Measurements from ENCODE around the gene SERPINA3. TPM values are rescaled to one million over a fixed set of nuclear protein-coding genes. Genes with fewer than 3 reads are reported as not detected.

The SERPINA3 gene
- polyA plus RNA-seq, 1 donor (not counting 4 experiments of a cell fraction or from before 2014, with no cell fraction given), result 0.50 TPM

- DNase-seq (ENCODE audit: low read depth, low spot score), result no peak
- H3K9me1 ChIP-seq (ENCODE audit: control insufficient read depth, extremely low read depth, insufficient read depth, low read length), result no peaks in the 10 kb centered on the region
- H3K27ac ChIP-seq (ENCODE audit: control insufficient read depth, insufficient read depth, low read length), result no peak overlapping the region
- H3K4me2 ChIP-seq (ENCODE audit: control insufficient read depth, extremely low read depth, insufficient read depth, low read depth, low read length), result no peak overlapping the region
- no peaks in the 10 kb centered on the region for H3K79me2 ChIP-seq (ENCODE audit: control insufficient read depth, insufficient read depth, low read length)
- no peak overlapping the region for H3K4me3 ChIP-seq (ENCODE audit: control insufficient read depth in 2 of 3, extremely low read depth in 1 of 3, insufficient read depth in 2 of 3, low read depth in 1 of 3, low read length in 3 of 3)
- H3K9ac ChIP-seq (ENCODE audit: control insufficient read depth, extremely low read depth, insufficient read depth, low read length), result no peak overlapping the region
- no peaks in the 10 kb centered on the region for H3K36me3 ChIP-seq (ENCODE audit: control insufficient read depth in 2 of 2, extremely low read depth in 1 of 2, insufficient read depth in 2 of 2, low read length in 2 of 2)
- dilution Hi-C loops (cut with MboI; ENCODE audit: extremely low pct_ligation_motif_present, low sequenced_read_pairs), result no loop called here
- H3K4me1 ChIP-seq (ENCODE audit: control insufficient read depth, extremely low read depth, insufficient read depth, low read length), result no peaks in the 10 kb centered on the region
- H3K27me3 ChIP-seq (ENCODE audit: control insufficient read depth, extremely low read depth, insufficient read depth, low read length), result peaks cover 3% of the 10 kb centered on the region
- H3K9me3 ChIP-seq (ENCODE audit: control insufficient read depth, low read depth, low read length), result no peaks in the 10 kb centered on the region
- FAIRE-seq, result no peak
- H2AFZ ChIP-seq (ENCODE audit: control insufficient read depth, low read length), result no peak overlapping the region
- H4K20me1 ChIP-seq (ENCODE audit: control insufficient read depth, extremely low read depth, insufficient read depth, low read length), result no peaks in the 10 kb centered on the region
- TF ChIP-seq CTCF (optimal IDR thresholded peaks at IDR 0.05 in 1 of 3, IDR thresholded peaks at IDR 0.05 in 1 of 3, conservative IDR thresholded peaks at IDR 0.05 in 1 of 3; ENCODE audit: extremely low read depth in 1 of 3, insufficient read depth in 2 of 3, low read length in 3 of 3) (no peak), EZH2 (IDR thresholded peaks at IDR 0.05; ENCODE audit: low read length) (no peak)
Observed at GRCh38 chr14:94638339-94638738, 26.1 kb downstream of the SERPINA3 start.

- Histone ChIP-seq H4K20me1 (ENCODE audit: control insufficient read depth, extremely low read depth, insufficient read depth, low read length) (no peaks in the 10 kb centered on the region), H3K9me3 (ENCODE audit: control insufficient read depth, low read depth, low read length) (no peaks in the 10 kb centered on the region), H3K9ac (ENCODE audit: control insufficient read depth, extremely low read depth, insufficient read depth, low read length) (no peak overlapping the region), H3K4me3 (ENCODE audit: control insufficient read depth in 2 of 3, extremely low read depth in 1 of 3, insufficient read depth in 2 of 3, low read depth in 1 of 3, low read length in 3 of 3) (no peak overlapping the region), H3K4me2 (ENCODE audit: control insufficient read depth, extremely low read depth, insufficient read depth, low read depth, low read length) (no peak overlapping the region), H3K27me3 (ENCODE audit: control insufficient read depth, extremely low read depth, insufficient read depth, low read length) (no peaks in the 10 kb centered on the region), H3K4me1 (ENCODE audit: control insufficient read depth, extremely low read depth, insufficient read depth, low read length) (no peaks in the 10 kb centered on the region), H3K27ac (ENCODE audit: control insufficient read depth, insufficient read depth, low read length) (no peak overlapping the region), H3K79me2 (ENCODE audit: control insufficient read depth, insufficient read depth, low read length) (no peaks in the 10 kb centered on the region), H3K9me1 (ENCODE audit: control insufficient read depth, extremely low read depth, insufficient read depth, low read length) (no peaks in the 10 kb centered on the region), H3K36me3 (ENCODE audit: control insufficient read depth in 2 of 2, extremely low read depth in 1 of 2, insufficient read depth in 2 of 2, low read length in 2 of 2) (no peaks in the 10 kb centered on the region), H2AFZ (ENCODE audit: control insufficient read depth, low read length) (no peak overlapping the region)
- TF ChIP-seq EZH2 (IDR thresholded peaks at IDR 0.05; ENCODE audit: low read length), result no peak
- no peak for TF ChIP-seq CTCF (optimal IDR thresholded peaks at IDR 0.05 in 1 of 3, IDR thresholded peaks at IDR 0.05 in 1 of 3, conservative IDR thresholded peaks at IDR 0.05 in 1 of 3; ENCODE audit: extremely low read depth in 1 of 3, insufficient read depth in 2 of 3, low read length in 3 of 3)
- dilution Hi-C loops (cut with MboI; ENCODE audit: extremely low pct_ligation_motif_present, low sequenced_read_pairs), result no loop called here
- FAIRE-seq (no peak), DNase-seq (ENCODE audit: low read depth, low spot score) (no peak)
Observed at GRCh38 chr14:94638961-94639817, 27.0 kb downstream of the SERPINA3 start.
